KMS-11 (cell line): ENCODE data around the gene DAB2IP.

Experiments used
- H2AFZ ChIP-seq: fragments of 200-600 bp; sonication (generic); 2 replicates; pipeline ENCODE4 v1.6.1; 2016; ENCODE audit warnings: antibody characterized with exemption, mixed run types, low read depth
- H3K27ac ChIP-seq: fragments of 200-600 bp; sonication (generic); 2 replicates; pipeline ENCODE4 v1.6.1; 2016; ENCODE audit warnings: mild to moderate bottlenecking, mixed run types
- H3K27me3 ChIP-seq: fragments of 200-600 bp; sonication (generic); 2 replicates; pipeline ENCODE4 v1.6.1; 2017; ENCODE audit warnings: mild to moderate bottlenecking, low read depth, mixed run types, moderate library complexity; ENCODE audit not compliant: insufficient read depth
- H3K36me3 ChIP-seq: fragments of 200-600 bp; sonication (generic); 2 replicates; pipeline ENCODE4 v1.6.1; 2017; ENCODE audit warnings: mild to moderate bottlenecking, mixed run types; ENCODE audit not compliant: insufficient read depth
- H3K4me1 ChIP-seq: fragments of 200-600 bp; sonication (generic); 2 replicates; pipeline ENCODE4 v1.6.1; 2016; ENCODE audit warnings: mild to moderate bottlenecking, low read depth, mixed run types; ENCODE audit not compliant: poor library complexity, severe bottlenecking
- H3K4me2 ChIP-seq: fragments of 200-600 bp; sonication (generic); 2 replicates; pipeline ENCODE4 v1.7.0; 2016; ENCODE audit warnings: mild to moderate bottlenecking, mixed run types
- H3K4me3 ChIP-seq: fragments of 200-600 bp; sonication (generic); IDR thresholded peaks from 2 replicates; pipeline ENCODE4 v1.6.1; 2017; ENCODE audit warnings: low read depth, low read length, mixed read lengths; ENCODE audit not compliant: insufficient read depth
- H3K79me2 ChIP-seq: fragments of 200-600 bp; sonication (generic); 2 replicates; pipeline ENCODE4 v1.6.1; 2016; ENCODE audit warnings: low read depth, mixed run types; ENCODE audit not compliant: insufficient read depth
- H3K9ac ChIP-seq: fragments of 200-600 bp; sonication (generic); 2 replicates; pipeline ENCODE4 v1.6.1; 2016; ENCODE audit warnings: mild to moderate bottlenecking, mixed run types
- H4K20me1 ChIP-seq: fragments of 200-600 bp; sonication (generic); 2 replicates; pipeline ENCODE4 v1.6.1; 2016; ENCODE audit warnings: mild to moderate bottlenecking, mixed run types; ENCODE audit not compliant: insufficient read depth
- TF ChIP-seq, protein P1 (sequence below): fragments of 200-600 bp; sonication (generic); conservative IDR thresholded peaks from 2 replicates; pipeline ENCODE4 v1.6.1; 2017; ENCODE audit warnings: low read depth, mild to moderate bottlenecking, antibody characterized with exemption, low read length, moderate library complexity, mixed read lengths

DAB2IP gene

DNA sequence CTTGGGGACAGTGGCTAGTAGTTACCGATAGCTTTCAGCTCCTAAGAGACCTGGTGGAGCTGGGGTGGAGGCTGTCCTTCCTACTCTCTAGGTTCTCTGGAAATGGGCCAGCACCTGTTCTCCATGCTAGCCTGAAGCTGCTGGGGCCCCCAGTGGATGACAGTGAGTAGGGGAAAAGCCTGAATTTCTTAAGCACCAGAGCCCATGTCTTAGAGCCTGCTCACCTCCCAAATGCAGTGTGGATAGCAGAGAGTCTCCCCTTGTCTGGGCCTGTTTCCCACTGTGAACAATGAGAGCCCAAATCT lies 105.8 kb downstream of the DAB2IP start:
- H3K27me3 ChIP-seq = no peaks in the 10 kb centered on the region
- H3K4me3 ChIP-seq = no peak overlapping the region
- no peak overlapping the region for H2AFZ ChIP-seq
- H3K9ac ChIP-seq = no peak overlapping the region
- H3K36me3 ChIP-seq = no peaks in the 10 kb centered on the region
- no peaks in the 10 kb centered on the region for H3K4me1 ChIP-seq
- no peak overlapping the region for H3K4me2 ChIP-seq
- no peak overlapping the region for H3K27ac ChIP-seq
- no peaks in the 10 kb centered on the region for H3K79me2 ChIP-seq
- no peaks in the 10 kb centered on the region for H4K20me1 ChIP-seq
- TF ChIP-seq, protein P1, sequence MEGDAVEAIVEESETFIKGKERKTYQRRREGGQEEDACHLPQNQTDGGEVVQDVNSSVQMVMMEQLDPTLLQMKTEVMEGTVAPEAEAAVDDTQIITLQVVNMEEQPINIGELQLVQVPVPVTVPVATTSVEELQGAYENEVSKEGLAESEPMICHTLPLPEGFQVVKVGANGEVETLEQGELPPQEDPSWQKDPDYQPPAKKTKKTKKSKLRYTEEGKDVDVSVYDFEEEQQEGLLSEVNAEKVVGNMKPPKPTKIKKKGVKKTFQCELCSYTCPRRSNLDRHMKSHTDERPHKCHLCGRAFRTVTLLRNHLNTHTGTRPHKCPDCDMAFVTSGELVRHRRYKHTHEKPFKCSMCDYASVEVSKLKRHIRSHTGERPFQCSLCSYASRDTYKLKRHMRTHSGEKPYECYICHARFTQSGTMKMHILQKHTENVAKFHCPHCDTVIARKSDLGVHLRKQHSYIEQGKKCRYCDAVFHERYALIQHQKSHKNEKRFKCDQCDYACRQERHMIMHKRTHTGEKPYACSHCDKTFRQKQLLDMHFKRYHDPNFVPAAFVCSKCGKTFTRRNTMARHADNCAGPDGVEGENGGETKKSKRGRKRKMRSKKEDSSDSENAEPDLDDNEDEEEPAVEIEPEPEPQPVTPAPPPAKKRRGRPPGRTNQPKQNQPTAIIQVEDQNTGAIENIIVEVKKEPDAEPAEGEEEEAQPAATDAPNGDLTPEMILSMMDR = no peak

- Histone ChIP-seq H3K4me1 (no peaks in the 10 kb centered on the region), H3K4me3 (no peak overlapping the region), H3K9ac (no peak overlapping the region), H3K27ac (no peak overlapping the region), H2AFZ (no peak overlapping the region), H3K27me3 (no peaks in the 10 kb centered on the region), H3K4me2 (no peak overlapping the region), H4K20me1 (no peaks in the 10 kb centered on the region), H3K36me3 (no peaks in the 10 kb centered on the region), H3K79me2 (no peaks in the 10 kb centered on the region)
- TF ChIP-seq, protein P1 = no peak
Measured at GRCh38 chr9:121758693-121759092, 107.3 kb downstream of the DAB2IP start.

DNA sequence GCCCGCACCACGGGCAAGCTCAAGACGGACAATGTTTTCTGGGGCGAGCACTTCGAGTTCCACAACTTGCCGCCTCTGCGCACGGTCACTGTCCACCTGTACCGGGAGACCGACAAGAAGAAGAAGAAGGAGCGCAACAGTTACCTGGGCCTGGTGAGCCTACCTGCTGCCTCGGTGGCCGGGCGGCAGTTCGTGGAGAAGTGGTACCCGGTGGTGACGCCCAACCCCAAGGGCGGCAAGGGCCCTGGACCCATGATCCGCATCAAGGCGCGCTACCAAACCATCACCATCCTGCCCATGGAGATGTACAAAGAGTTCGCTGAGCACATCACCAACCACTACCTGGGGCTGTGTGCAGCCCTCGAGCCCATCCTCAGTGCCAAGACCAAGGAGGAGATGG lies 108.6 kb downstream of the DAB2IP start:
- Histone ChIP-seq H4K20me1 (no peaks in the 10 kb centered on the region), H2AFZ (no peak overlapping the region), H3K4me2 (no peak overlapping the region), H3K36me3 (no peaks in the 10 kb centered on the region), H3K27me3 (no peaks in the 10 kb centered on the region), H3K4me3 (no peak overlapping the region), H3K27ac (no peak overlapping the region), H3K79me2 (no peaks in the 10 kb centered on the region), H3K4me1 (no peaks in the 10 kb centered on the region), H3K9ac (no peak overlapping the region)
- TF ChIP-seq, protein P1 = no peak

- no peak overlapping the region for H2AFZ ChIP-seq
- no peak overlapping the region for H3K4me3 ChIP-seq
- H3K9ac ChIP-seq = no peak overlapping the region
- no peaks in the 10 kb centered on the region for H3K4me1 ChIP-seq
- no peaks in the 10 kb centered on the region for H3K27me3 ChIP-seq
- TF ChIP-seq, protein P1 = no peak
- no peak overlapping the region for H3K27ac ChIP-seq
- no peaks in the 10 kb centered on the region for H4K20me1 ChIP-seq
- no peaks in the 10 kb centered on the region for H3K79me2 ChIP-seq
- H3K4me2 ChIP-seq = no peak overlapping the region
- H3K36me3 ChIP-seq = no peaks in the 10 kb centered on the region
Measured at GRCh38 chr9:121760571-121760970, 109.1 kb downstream of the DAB2IP start.

DNA sequence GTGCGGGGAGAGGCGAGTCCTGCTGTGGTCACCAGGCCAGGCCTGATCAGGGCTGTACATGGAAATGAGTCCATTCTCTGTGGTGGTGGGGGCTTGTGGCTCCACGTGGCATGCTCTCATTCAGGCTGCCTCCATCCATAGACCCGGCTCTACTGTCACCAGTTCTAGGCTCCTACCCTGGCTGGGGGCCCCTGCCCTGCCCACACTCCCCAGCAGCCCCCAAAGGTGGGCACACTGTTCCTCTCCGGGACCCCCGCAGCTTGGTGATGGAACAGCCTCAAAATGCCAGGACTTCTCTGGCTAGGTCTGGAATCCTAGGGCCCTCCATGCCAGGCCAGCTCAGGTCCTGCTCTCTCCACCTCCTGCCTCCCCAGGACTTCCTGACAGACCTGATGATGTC lies 111.7 kb downstream of the DAB2IP start:
- Histone ChIP-seq H3K27ac (no peak overlapping the region), H4K20me1 (no peaks in the 10 kb centered on the region), H3K27me3 (no peaks in the 10 kb centered on the region), H3K36me3 (no peaks in the 10 kb centered on the region), H2AFZ (no peak overlapping the region), H3K9ac (no peak overlapping the region), H3K4me3 (no peak overlapping the region), H3K79me2 (no peaks in the 10 kb centered on the region), H3K4me2 (no peak overlapping the region), H3K4me1 (no peaks in the 10 kb centered on the region)
- TF ChIP-seq, protein P1 = no peak
